ENCODE results near the gene CD2BP2. TPM values are rescaled to one million over a fixed set of nuclear protein-coding genes. Genes with fewer than 3 reads are reported as not detected.

Gene CD2BP2
- total and polyA plus RNA-seq, 2 of the 8 experiments (the other 6 are each of a cell fraction or from before 2014, with no cell fraction given) = 22.4 to 55.3 TPM

GRCh38 chr16:30367349-30368009, 12.4 kb upstream of the CD2BP2 start:
- Histone ChIP-seq H2BK12ac (ENCODE audit: low read depth, low read length) (no peak overlapping the region), H3K23me2 (ENCODE audit: low read depth, low read length) (peaks cover 10% of the 10 kb centered on the region; the same call in 1 of the 2 replicates), H3K9me3 (ENCODE audit: insufficient read depth in 2 of 2, low read depth in 1 of 2, low read length in 1 of 2) (no peaks in the 10 kb centered on the region), H3K4ac (replicated peaks; ENCODE audit: insufficient read length, low read depth, low read length) (no peak overlapping the region), H3K79me2 (ENCODE audit: control insufficient read depth in 1 of 2, insufficient read depth in 2 of 2, low read length in 2 of 2) (peaks cover 0 to 29% of the 10 kb centered on the region in 2 experiments; a peak in 2 of 4 replicates), H2BK20ac (ENCODE audit: low read length) (no peak overlapping the region), H2BK5ac (ENCODE audit: low read depth, low read length) (no peak overlapping the region), H3K27me3 (replicated peaks in 1 of 4; ENCODE audit: control insufficient read depth in 3 of 4, extremely low read depth in 1 of 4, insufficient read depth in 3 of 4, low read length in 3 of 4) (no peaks in the 10 kb centered on the region), H3K79me1 (ENCODE audit: low read depth, low read length) (peaks cover 10% of the 10 kb centered on the region), H3K18ac (ENCODE audit: extremely low read depth, low read length) (no peak overlapping the region), H4K5ac (ENCODE audit: insufficient read length, low read depth, low read length) (no peak overlapping the region), H3K56ac (replicated peaks; ENCODE audit: insufficient read length, low read depth, low read length) (no peak overlapping the region), H3K23ac (ENCODE audit: insufficient read length) (no peak overlapping the region), H3K9ac (replicated peaks in 1 of 4; ENCODE audit: extremely low read depth in 1 of 4, low read depth in 3 of 4, low read length in 3 of 4) (peak overlapping the region in 1 of 4 experiments; percentile 28; a peak in 1 of 7 replicates), H4K8ac (ENCODE audit: extremely low read depth, insufficient read depth, low read length) (no peak overlapping the region), H4K91ac (replicated peaks; ENCODE audit: insufficient read length, low read length) (no peak overlapping the region), H3K14ac (ENCODE audit: insufficient read length) (no peak overlapping the region), H2BK15ac (ENCODE audit: low read length) (no peak overlapping the region), H2AFZ (ENCODE audit: low read length) (no peak overlapping the region), H3K36me3 (ENCODE audit: control insufficient read depth in 2 of 4, insufficient read depth in 4 of 4, low read length in 3 of 4) (0 out of 8 replicates have a peak, but pooled peaks cover 0 to 4% (median 0%) of the 10 kb centered on the region in 4 experiments), H3K27ac (ENCODE audit: low read depth, low read length) (no peak overlapping the region), H3K4me3 (ENCODE audit: extremely low read depth in 1 of 4, insufficient read depth in 2 of 4, low read depth in 3 of 4, low read length in 4 of 4) (peak overlapping the region in 2 of 4 experiments; percentile 47 to 81; a peak in 3 of 8 replicates), H4K20me1 (replicated peaks in 1 of 2; ENCODE audit: control insufficient read depth in 1 of 2, insufficient read depth in 2 of 2, low read length in 2 of 2) (peaks cover 4 to 19% of the 10 kb centered on the region in 2 experiments), H3K4me2 (ENCODE audit: insufficient read depth in 1 of 2, low read depth in 2 of 2, low read length in 2 of 2) (peak overlapping the region; percentile 25 to 87), H2BK120ac (replicated peaks; ENCODE audit: low read depth, low read length) (no peak overlapping the region), H3K4me1 (replicated peaks in 1 of 4; ENCODE audit: control insufficient read depth in 3 of 4, insufficient read depth in 4 of 4, low read length in 3 of 4) (peaks cover 0 to 17% (median 11%) of the 10 kb centered on the region in 4 experiments; a peak in 6 of 7 replicates), H2AK5ac (ENCODE audit: low read depth, low read length) (no peak overlapping the region)
- POLR2A ChIA-PET (ENCODE audit: partially characterized antibody) = interaction anchor here (0.8 to 6.9 kb wide), 5 partner anchors 10 to 53 kb away, joined by 3 to 79 read pairs (median 3); partner anchors contain the start of genes CD2BP2 and SEPTIN1
- FAIRE-seq (no peak), DNase-seq (ENCODE audit: low read depth in 1 of 2, low spot score in 2 of 2) (no peak)
- 93% methylated on average over 10 of the region's 10 CpGs; no CpG with 5 or more reads in 1 of the 2 experiments for WGBS, 2 experiments (ENCODE audit: extremely low coverage in 1 of 2, insufficient coverage in 1 of 2, insufficient read length in 1 of 2, insufficient replicate concordance in 2 of 2, low coverage in 1 of 2, low lambda C conversion rate in 2 of 2, missing lambda C conversion rate in 1 of 2)
- CTCF ChIA-PET (ENCODE audit: partially characterized antibody) = interaction anchor here (0.7 to 1.1 kb wide), 3 partner anchors 21 to 261 kb away, joined by 3 to 4 read pairs (median 3); no protein-coding TSS in a partner anchor
- no peak for TF ChIP-seq SIX5 (IDR thresholded peaks at IDR 0.05; ENCODE audit: low read depth, low read length)
- TF ChIP-seq CEBPB (IDR thresholded peaks at IDR 0.05; ENCODE audit: low read depth, low read length) = no peak

Data from H1 (cell line).